HEK293 (cell line): ENCODE data around the gene ABLIM3.

Experiments used
- CTCF ChIA-PET: fragments of 350-600 bp; formaldehyde crosslinking; extraction: SDS; loops from one replicate; lab custom pipeline; 2021; ENCODE audit warnings: antibody characterized with exemption; lab: Yijun Ruan, JAX
- POLR2A ChIA-PET: fragments of 300-600 bp; formaldehyde crosslinking; extraction: SDS; loops from one replicate; lab custom pipeline; 2020; ENCODE audit warnings: antibody characterized with exemption, inconsistent platforms; lab: Yijun Ruan, JAX
- H3K27ac ChIP-seq: fragments of 200-500 bp; sonication (Bioruptor generic); 2 replicates; pipeline ENCODE4 v1.5.1; 2014; ENCODE audit warnings: low read depth, low read length, control low read depth, inconsistent platforms; ENCODE audit errors: extremely low read depth
- H3K36me3 ChIP-seq, 2 experiments: fragments of 200-500 bp in 1 of 2; sonication (Bioruptor generic) in 1 of 2; 1 replicate in 1 of 2; 2 replicates in 1 of 2; pipeline ENCODE4 v1.5.1; 2014 to 2017; ENCODE audit warnings: inconsistent platforms in 2 of 2, low read length in 2 of 2; ENCODE audit not compliant: control insufficient read depth in 2 of 2, insufficient read depth in 1 of 2
- H3K4me1 ChIP-seq: fragments of 200-500 bp; sonication (Bioruptor generic); 2 replicates; pipeline ENCODE4 v1.5.1; 2014; ENCODE audit warnings: mild to moderate bottlenecking, low read length, inconsistent platforms; ENCODE audit not compliant: control insufficient read depth, insufficient read depth
- H3K4me3 ChIP-seq: 2 replicates; pipeline ENCODE4 v1.5.1; 2011; ENCODE audit warnings: low read depth, mild to moderate bottlenecking, control low read depth, low read length, moderate library complexity
- H3K9me3 ChIP-seq: fragments of 200-500 bp; sonication (Bioruptor generic); 2 replicates; pipeline ENCODE4 v1.5.1; 2014; ENCODE audit warnings: low read depth, low read length, inconsistent platforms; ENCODE audit not compliant: control insufficient read depth, insufficient read depth
- HOXA7 ChIP-seq: sonication (generic); formaldehyde crosslinking; IDR thresholded peaks from 2 replicates; pipeline ENCODE4 v1.8.1; 2022; ENCODE audit warnings: missing genetic modification reagents, borderline replicate concordance
- KLF16 ChIP-seq: fragments of 450-650 bp; formaldehyde crosslinking; IDR thresholded peaks from 2 replicates; pipeline ENCODE4 v1.5.1; 2017; ENCODE audit warnings: missing biosample characterization, missing genetic modification characterization
- ZBTB7A ChIP-seq: fragments of 450-650 bp; formaldehyde crosslinking; IDR thresholded peaks from 2 replicates; pipeline ENCODE4 v1.5.1; 2016; ENCODE audit warnings: low read depth, missing biosample characterization, missing genetic modification characterization
- ZNF132 ChIP-seq: fragments of 450-650 bp; formaldehyde crosslinking; IDR thresholded peaks from 2 replicates; pipeline ENCODE4 v1.5.1; 2017; ENCODE audit warnings: missing biosample characterization, missing genetic modification characterization, borderline replicate concordance
- ZNF138 ChIP-seq: fragments of 450-650 bp; formaldehyde crosslinking; IDR thresholded peaks from 2 replicates; pipeline ENCODE4 v1.5.1; 2016; ENCODE audit warnings: missing biosample characterization, missing genetic modification characterization, borderline replicate concordance
- ZNF202 ChIP-seq: fragments of 450-650 bp; formaldehyde crosslinking; IDR thresholded peaks from 2 replicates; pipeline ENCODE4 v1.5.1; 2016; ENCODE audit warnings: missing biosample characterization, missing genetic modification characterization, borderline replicate concordance
- ZNF223 ChIP-seq: fragments of 450-650 bp; formaldehyde crosslinking; IDR thresholded peaks from 2 replicates; pipeline ENCODE4 v1.5.1; 2016; ENCODE audit warnings: missing biosample characterization, missing genetic modification characterization
- ZNF23 ChIP-seq: fragments of 450-650 bp; formaldehyde crosslinking; IDR thresholded peaks from 2 replicates; pipeline ENCODE4 v1.5.1; 2016; ENCODE audit warnings: missing biosample characterization, missing genetic modification characterization, borderline replicate concordance
- ZNF266 ChIP-seq: fragments of 450-650 bp; formaldehyde crosslinking; IDR thresholded peaks from 2 replicates; pipeline ENCODE4 v1.5.1; 2016; ENCODE audit warnings: missing biosample characterization, missing genetic modification characterization, low read depth
- ZNF335 ChIP-seq: fragments of 450-650 bp; formaldehyde crosslinking; conservative IDR thresholded peaks from 2 replicates; pipeline ENCODE4 v1.5.1; 2016; ENCODE audit warnings: missing biosample characterization, missing genetic modification characterization
- ZNF391 ChIP-seq: fragments of 450-650 bp; formaldehyde crosslinking; IDR thresholded peaks from 2 replicates; pipeline ENCODE4 v1.5.1; 2016; ENCODE audit warnings: low read depth, missing biosample characterization, missing genetic modification characterization, borderline replicate concordance
- ZNF530 ChIP-seq: fragments of 450-650 bp; formaldehyde crosslinking; IDR thresholded peaks from 2 replicates; pipeline ENCODE4 v1.5.1; 2016; ENCODE audit warnings: low read depth, missing biosample characterization, missing genetic modification characterization
- ZNF571 ChIP-seq: fragments of 450-650 bp; formaldehyde crosslinking; IDR thresholded peaks from 2 replicates; pipeline ENCODE4 v1.5.0; 2017; ENCODE audit warnings: missing biosample characterization, missing genetic modification characterization
- ZNF707 ChIP-seq: fragments of 450-650 bp; formaldehyde crosslinking; IDR thresholded peaks from 2 replicates; pipeline ENCODE4 v1.5.1; 2016; ENCODE audit warnings: missing biosample characterization, missing genetic modification characterization
- ZNF776 ChIP-seq: fragments of 450-650 bp; formaldehyde crosslinking; IDR thresholded peaks from 2 replicates; pipeline ENCODE4 v1.5.0; 2017; ENCODE audit warnings: missing biosample characterization, missing genetic modification characterization, borderline replicate concordance
- TF ChIP-seq, protein P1 (sequence below): fragments of 450-650 bp; formaldehyde crosslinking; conservative IDR thresholded peaks from 2 replicates; pipeline ENCODE4 v1.5.1; 2016; ENCODE audit warnings: low read depth, missing biosample characterization, missing genetic modification characterization
- TF ChIP-seq, protein P2 (sequence below): fragments of 450-650 bp; formaldehyde crosslinking; IDR thresholded peaks from 2 replicates; pipeline ENCODE4 v1.5.1; 2016; ENCODE audit warnings: missing biosample characterization, missing genetic modification characterization
- TF ChIP-seq, protein P3 (sequence below): fragments of 450-650 bp; formaldehyde crosslinking; IDR thresholded peaks from 2 replicates; pipeline ENCODE4 v1.5.1; 2016; ENCODE audit warnings: missing biosample characterization, missing genetic modification characterization
- TF ChIP-seq, protein P4 (sequence below): fragments of 450-650 bp; formaldehyde crosslinking; IDR thresholded peaks from 2 replicates; pipeline ENCODE4 v1.5.1; 2016; ENCODE audit warnings: missing biosample characterization, missing genetic modification characterization
- TF ChIP-seq, protein P5 (sequence below): fragments of 450-650 bp; formaldehyde crosslinking; IDR thresholded peaks from 2 replicates; pipeline ENCODE4 v1.5.1; 2016; ENCODE audit warnings: missing biosample characterization, missing genetic modification characterization
- TF ChIP-seq, protein P6 (sequence below): fragments of 450-650 bp; IDR thresholded peaks from 2 replicates; pipeline ENCODE4 v1.5.1; 2018; ENCODE audit warnings: missing biosample characterization, mild to moderate bottlenecking, missing genetic modification characterization

ABLIM3 gene

DNA sequence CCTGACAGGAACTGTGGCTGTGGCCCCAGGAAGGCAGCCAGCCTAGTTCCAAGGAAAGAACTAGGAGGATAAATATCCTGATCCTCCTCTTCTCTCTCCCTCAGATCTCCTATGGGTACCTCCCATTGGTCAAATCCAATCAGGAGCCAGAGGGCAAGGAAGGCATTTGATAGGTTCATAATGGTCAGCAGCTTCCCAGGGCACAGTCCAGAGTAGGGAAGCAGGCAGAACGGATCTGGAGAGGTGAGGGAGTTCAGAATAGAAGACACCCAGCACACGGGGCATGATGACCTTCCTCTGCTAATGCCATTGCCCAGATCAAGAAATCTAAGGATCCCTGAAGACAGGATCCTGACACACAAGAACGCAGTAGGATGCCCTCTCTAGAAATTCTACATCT, 8.6 kb downstream of the ABLIM3 start (continued):
- TF ChIP-seq, protein P1, sequence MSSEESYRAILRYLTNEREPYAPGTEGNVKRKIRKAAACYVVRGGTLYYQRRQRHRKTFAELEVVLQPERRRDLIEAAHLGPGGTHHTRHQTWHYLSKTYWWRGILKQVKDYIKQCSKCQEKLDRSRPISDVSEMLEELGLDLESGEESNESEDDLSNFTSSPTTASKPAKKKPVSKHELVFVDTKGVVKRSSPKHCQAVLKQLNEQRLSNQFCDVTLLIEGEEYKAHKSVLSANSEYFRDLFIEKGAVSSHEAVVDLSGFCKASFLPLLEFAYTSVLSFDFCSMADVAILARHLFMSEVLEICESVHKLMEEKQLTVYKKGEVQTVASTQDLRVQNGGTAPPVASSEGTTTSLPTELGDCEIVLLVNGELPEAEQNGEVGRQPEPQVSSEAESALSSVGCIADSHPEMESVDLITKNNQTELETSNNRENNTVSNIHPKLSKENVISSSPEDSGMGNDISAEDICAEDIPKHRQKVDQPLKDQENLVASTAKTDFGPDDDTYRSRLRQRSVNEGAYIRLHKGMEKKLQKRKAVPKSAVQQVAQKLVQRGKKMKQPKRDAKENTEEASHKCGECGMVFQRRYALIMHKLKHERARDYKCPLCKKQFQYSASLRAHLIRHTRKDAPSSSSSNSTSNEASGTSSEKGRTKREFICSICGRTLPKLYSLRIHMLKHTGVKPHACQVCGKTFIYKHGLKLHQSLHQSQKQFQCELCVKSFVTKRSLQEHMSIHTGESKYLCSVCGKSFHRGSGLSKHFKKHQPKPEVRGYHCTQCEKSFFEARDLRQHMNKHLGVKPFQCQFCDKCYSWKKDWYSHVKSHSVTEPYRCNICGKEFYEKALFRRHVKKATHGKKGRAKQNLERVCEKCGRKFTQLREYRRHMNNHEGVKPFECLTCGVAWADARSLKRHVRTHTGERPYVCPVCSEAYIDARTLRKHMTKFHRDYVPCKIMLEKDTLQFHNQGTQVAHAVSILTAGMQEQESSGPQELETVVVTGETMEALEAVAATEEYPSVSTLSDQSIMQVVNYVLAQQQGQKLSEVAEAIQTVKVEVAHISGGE (tag by site-specific recombination), result no peak
- TF ChIP-seq, protein P2, sequence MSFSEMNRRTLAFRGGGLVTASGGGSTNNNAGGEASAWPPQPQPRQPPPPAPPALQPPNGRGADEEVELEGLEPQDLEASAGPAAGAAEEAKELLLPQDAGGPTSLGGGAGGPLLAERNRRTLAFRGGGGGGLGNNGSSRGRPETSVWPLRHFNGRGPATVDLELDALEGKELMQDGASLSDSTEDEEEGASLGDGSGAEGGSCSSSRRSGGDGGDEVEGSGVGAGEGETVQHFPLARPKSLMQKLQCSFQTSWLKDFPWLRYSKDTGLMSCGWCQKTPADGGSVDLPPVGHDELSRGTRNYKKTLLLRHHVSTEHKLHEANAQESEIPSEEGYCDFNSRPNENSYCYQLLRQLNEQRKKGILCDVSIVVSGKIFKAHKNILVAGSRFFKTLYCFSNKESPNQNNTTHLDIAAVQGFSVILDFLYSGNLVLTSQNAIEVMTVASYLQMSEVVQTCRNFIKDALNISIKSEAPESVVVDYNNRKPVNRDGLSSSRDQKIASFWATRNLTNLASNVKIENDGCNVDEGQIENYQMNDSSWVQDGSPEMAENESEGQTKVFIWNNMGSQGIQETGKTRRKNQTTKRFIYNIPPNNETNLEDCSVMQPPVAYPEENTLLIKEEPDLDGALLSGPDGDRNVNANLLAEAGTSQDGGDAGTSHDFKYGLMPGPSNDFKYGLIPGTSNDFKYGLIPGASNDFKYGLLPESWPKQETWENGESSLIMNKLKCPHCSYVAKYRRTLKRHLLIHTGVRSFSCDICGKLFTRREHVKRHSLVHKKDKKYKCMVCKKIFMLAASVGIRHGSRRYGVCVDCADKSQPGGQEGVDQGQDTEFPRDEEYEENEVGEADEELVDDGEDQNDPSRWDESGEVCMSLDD, result no peak
- TF ChIP-seq ZNF202 (tag by site-specific recombination), result no peak
- TF ChIP-seq, all 188 proteins: peak for 0

DNA sequence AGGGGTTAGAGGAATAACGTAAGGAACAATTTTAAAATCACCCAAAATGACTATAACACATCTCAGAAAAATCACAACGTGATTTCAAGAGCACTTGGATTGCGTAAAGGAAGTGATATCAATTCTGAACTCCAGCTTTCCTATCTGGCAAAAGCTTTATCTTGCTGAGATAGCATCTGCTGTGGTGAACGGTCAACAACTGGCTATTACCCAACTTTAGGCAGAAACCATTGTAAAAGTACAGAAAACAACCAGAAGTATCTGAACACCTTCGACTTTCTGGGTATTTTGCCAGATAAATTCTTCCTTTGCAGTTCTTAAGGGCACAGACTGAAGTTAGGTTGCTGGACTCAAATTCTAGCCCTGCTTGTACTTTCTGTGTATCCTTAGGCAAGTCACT, 9.2 kb downstream of the ABLIM3 start:
- Histone ChIP-seq H3K4me3 (no peak overlapping the region), H3K9me3 (no peaks in the 10 kb centered on the region), H3K27ac (no peak overlapping the region), H3K4me1 (no peaks in the 10 kb centered on the region), H3K36me3 (no peaks in the 10 kb centered on the region)
- CTCF ChIA-PET, result interaction anchor here (0.9 kb wide), 1 partner anchor 16 kb away, joined by 3 read pairs; no protein-coding TSS in a partner anchor
- POLR2A ChIA-PET, result no interaction called here
- TF ChIP-seq ZNF707 (tag by site-specific recombination) (no peak), ZNF223 (no peak), ZNF138 (tag by site-specific recombination) (no peak), ZNF530 (tag by site-specific recombination) (no peak), ZNF776 (no peak), KLF16 (tag by site-specific recombination) (no peak), ZNF266 (tag by site-specific recombination) (no peak), HOXA7 (CRISPR knock-in tag) (no peak), ZNF391 (tag by site-specific recombination) (no peak), ZNF571 (no peak), ZNF23 (no peak), ZNF335 (tag by site-specific recombination) (no peak), ZNF132 (no peak), ZBTB7A (no peak)
- TF ChIP-seq, protein P3, sequence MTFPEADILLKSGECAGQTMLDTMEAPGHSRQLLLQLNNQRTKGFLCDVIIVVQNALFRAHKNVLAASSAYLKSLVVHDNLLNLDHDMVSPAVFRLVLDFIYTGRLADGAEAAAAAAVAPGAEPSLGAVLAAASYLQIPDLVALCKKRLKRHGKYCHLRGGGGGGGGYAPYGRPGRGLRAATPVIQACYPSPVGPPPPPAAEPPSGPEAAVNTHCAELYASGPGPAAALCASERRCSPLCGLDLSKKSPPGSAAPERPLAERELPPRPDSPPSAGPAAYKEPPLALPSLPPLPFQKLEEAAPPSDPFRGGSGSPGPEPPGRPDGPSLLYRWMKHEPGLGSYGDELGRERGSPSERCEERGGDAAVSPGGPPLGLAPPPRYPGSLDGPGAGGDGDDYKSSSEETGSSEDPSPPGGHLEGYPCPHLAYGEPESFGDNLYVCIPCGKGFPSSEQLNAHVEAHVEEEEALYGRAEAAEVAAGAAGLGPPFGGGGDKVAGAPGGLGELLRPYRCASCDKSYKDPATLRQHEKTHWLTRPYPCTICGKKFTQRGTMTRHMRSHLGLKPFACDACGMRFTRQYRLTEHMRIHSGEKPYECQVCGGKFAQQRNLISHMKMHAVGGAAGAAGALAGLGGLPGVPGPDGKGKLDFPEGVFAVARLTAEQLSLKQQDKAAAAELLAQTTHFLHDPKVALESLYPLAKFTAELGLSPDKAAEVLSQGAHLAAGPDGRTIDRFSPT (tag by site-specific recombination), result no peak
- TF ChIP-seq, protein P4, sequence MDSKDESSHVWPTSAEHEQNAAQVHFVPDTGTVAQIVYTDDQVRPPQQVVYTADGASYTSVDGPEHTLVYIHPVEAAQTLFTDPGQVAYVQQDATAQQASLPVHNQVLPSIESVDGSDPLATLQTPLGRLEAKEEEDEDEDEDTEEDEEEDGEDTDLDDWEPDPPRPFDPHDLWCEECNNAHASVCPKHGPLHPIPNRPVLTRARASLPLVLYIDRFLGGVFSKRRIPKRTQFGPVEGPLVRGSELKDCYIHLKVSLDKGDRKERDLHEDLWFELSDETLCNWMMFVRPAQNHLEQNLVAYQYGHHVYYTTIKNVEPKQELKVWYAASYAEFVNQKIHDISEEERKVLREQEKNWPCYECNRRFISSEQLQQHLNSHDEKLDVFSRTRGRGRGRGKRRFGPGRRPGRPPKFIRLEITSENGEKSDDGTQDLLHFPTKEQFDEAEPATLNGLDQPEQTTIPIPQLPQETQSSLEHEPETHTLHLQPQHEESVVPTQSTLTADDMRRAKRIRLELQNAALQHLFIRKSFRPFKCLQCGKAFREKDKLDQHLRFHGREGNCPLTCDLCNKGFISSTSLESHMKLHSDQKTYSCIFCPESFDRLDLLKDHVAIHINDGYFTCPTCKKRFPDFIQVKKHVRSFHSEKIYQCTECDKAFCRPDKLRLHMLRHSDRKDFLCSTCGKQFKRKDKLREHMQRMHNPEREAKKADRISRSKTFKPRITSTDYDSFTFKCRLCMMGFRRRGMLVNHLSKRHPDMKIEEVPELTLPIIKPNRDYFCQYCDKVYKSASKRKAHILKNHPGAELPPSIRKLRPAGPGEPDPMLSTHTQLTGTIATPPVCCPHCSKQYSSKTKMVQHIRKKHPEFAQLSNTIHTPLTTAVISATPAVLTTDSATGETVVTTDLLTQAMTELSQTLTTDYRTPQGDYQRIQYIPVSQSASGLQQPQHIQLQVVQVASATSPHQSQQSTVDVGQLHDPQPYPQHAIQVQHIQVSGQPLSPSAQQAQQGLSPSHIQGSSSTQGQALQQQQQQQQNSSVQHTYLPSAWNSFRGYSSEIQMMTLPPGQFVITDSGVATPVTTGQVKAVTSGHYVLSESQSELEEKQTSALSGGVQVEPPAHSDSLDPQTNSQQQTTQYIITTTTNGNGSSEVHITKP (tag by site-specific recombination), result no peak
- TF ChIP-seq, protein P5, sequence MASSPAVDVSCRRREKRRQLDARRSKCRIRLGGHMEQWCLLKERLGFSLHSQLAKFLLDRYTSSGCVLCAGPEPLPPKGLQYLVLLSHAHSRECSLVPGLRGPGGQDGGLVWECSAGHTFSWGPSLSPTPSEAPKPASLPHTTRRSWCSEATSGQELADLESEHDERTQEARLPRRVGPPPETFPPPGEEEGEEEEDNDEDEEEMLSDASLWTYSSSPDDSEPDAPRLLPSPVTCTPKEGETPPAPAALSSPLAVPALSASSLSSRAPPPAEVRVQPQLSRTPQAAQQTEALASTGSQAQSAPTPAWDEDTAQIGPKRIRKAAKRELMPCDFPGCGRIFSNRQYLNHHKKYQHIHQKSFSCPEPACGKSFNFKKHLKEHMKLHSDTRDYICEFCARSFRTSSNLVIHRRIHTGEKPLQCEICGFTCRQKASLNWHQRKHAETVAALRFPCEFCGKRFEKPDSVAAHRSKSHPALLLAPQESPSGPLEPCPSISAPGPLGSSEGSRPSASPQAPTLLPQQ (tag by site-specific recombination), result no peak
- TF ChIP-seq, protein P6, sequence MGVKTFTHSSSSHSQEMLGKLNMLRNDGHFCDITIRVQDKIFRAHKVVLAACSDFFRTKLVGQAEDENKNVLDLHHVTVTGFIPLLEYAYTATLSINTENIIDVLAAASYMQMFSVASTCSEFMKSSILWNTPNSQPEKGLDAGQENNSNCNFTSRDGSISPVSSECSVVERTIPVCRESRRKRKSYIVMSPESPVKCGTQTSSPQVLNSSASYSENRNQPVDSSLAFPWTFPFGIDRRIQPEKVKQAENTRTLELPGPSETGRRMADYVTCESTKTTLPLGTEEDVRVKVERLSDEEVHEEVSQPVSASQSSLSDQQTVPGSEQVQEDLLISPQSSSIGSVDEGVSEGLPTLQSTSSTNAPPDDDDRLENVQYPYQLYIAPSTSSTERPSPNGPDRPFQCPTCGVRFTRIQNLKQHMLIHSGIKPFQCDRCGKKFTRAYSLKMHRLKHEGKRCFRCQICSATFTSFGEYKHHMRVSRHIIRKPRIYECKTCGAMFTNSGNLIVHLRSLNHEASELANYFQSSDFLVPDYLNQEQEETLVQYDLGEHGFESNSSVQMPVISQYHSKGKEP (tag by site-specific recombination), result no peak
